ENCODE data around the gene LRRC3C. TPM values are rescaled to one million over a fixed set of nuclear protein-coding genes. Genes with fewer than 3 reads are reported as not detected.

The LRRC3C gene
- total and polyA plus RNA-seq, 2 experiments from 2014 or later: 0.57 TPM; not detected in 1

- no peaks in the 10 kb centered on the region for H3K79me2 ChIP-seq
- no peak overlapping the region for H3K4me2 ChIP-seq
- H3K4me3 ChIP-seq: no peak overlapping the region
- no peaks in the 10 kb centered on the region for H4K20me1 ChIP-seq (ENCODE audit: insufficient read depth, poor library complexity, severe bottlenecking)
- WGBS (ENCODE audit: low lambda C conversion rate, missing lambda C conversion rate): 83% methylated on average over 4 of the region's 4 CpGs
- no peaks in the 10 kb centered on the region for H3K36me3 ChIP-seq (replicated peaks; ENCODE audit: insufficient read depth, low read depth)
- H2AFZ ChIP-seq: no peak overlapping the region
- no peaks in the 10 kb centered on the region for H3K27me3 ChIP-seq
- no peaks in the 10 kb centered on the region for H3K4me1 ChIP-seq (ENCODE audit: insufficient read depth)
- H3K9me2 ChIP-seq (replicated peaks; ENCODE audit: insufficient read depth): no peaks in the 10 kb centered on the region
- DNase-seq (ENCODE audit: low spot score): no peak
- no peak overlapping the region for H3K27ac ChIP-seq
- TF ChIP-seq EZH2 (IDR thresholded peaks at IDR 0.05; ENCODE audit: borderline replicate concordance) (no peak), EZH2phosphoT487 (IDR thresholded peaks at IDR 0.05; ENCODE audit: low read depth, severe bottlenecking, unreplicated experiment) (no peak)
- H3K9me3 ChIP-seq (ENCODE audit: low read depth): no peaks in the 10 kb centered on the region
Measured at GRCh38 chr17:39971076-39971603, 43.6 kb downstream of the LRRC3C start.

GRCh38 chr17:39972271-39972670 is 44.7 kb downstream of the LRRC3C start:
- Histone ChIP-seq H3K4me1 (ENCODE audit: insufficient read depth) (no peaks in the 10 kb centered on the region), H3K9me3 (ENCODE audit: low read depth) (no peaks in the 10 kb centered on the region), H4K20me1 (ENCODE audit: insufficient read depth, poor library complexity, severe bottlenecking) (no peaks in the 10 kb centered on the region), H3K27me3 (no peaks in the 10 kb centered on the region), H3K4me3 (no peak overlapping the region), H3K9me2 (replicated peaks; ENCODE audit: insufficient read depth) (no peaks in the 10 kb centered on the region), H3K27ac (peak overlapping the region; percentile 37), H3K4me2 (peak overlapping the region; percentile 0), H2AFZ (no peak overlapping the region), H3K36me3 (replicated peaks; ENCODE audit: insufficient read depth, low read depth) (no peaks in the 10 kb centered on the region), H3K79me2 (no peaks in the 10 kb centered on the region)
- 38% methylated on average over 3 of the region's 3 CpGs for WGBS (ENCODE audit: low lambda C conversion rate, missing lambda C conversion rate)
- TF ChIP-seq EZH2 (IDR thresholded peaks at IDR 0.05; ENCODE audit: borderline replicate concordance) (no peak), CTCF (IDR thresholded peaks at IDR 0.05; ENCODE audit: poor library complexity) (no peak), EZH2phosphoT487 (IDR thresholded peaks at IDR 0.05; ENCODE audit: low read depth, severe bottlenecking, unreplicated experiment) (no peak)
- no peak for DNase-seq (ENCODE audit: low spot score)

GRCh38 chr17:39973496-39973895 is 46.0 kb downstream of the LRRC3C start:
- TF ChIP-seq EZH2 (IDR thresholded peaks at IDR 0.05; ENCODE audit: borderline replicate concordance): no peak
- no peak for TF ChIP-seq EZH2phosphoT487 (IDR thresholded peaks at IDR 0.05; ENCODE audit: low read depth, severe bottlenecking, unreplicated experiment)
- no peak for TF ChIP-seq CTCF (IDR thresholded peaks at IDR 0.05; ENCODE audit: poor library complexity)
- no peak overlapping the region for H2AFZ ChIP-seq
- no peaks in the 10 kb centered on the region for H3K9me3 ChIP-seq (ENCODE audit: low read depth)
- no peak overlapping the region for H3K4me2 ChIP-seq
- H3K4me1 ChIP-seq (ENCODE audit: insufficient read depth): no peaks in the 10 kb centered on the region
- H3K36me3 ChIP-seq (replicated peaks; ENCODE audit: insufficient read depth, low read depth): no peaks in the 10 kb centered on the region
- H3K27me3 ChIP-seq: no peaks in the 10 kb centered on the region
- no peaks in the 10 kb centered on the region for H3K9me2 ChIP-seq (replicated peaks; ENCODE audit: insufficient read depth)
- WGBS (ENCODE audit: low lambda C conversion rate, missing lambda C conversion rate): 83% methylated on average over 2 of the region's 2 CpGs
- no peak for DNase-seq (ENCODE audit: low spot score)
- no peak overlapping the region for H3K4me3 ChIP-seq
- no peaks in the 10 kb centered on the region for H4K20me1 ChIP-seq (ENCODE audit: insufficient read depth, poor library complexity, severe bottlenecking)
- H3K27ac ChIP-seq: no peak overlapping the region
- no peaks in the 10 kb centered on the region for H3K79me2 ChIP-seq

- no peak for DNase-seq (ENCODE audit: low spot score)
- no peaks in the 10 kb centered on the region for H3K79me2 ChIP-seq
- no peaks in the 10 kb centered on the region for H4K20me1 ChIP-seq (ENCODE audit: insufficient read depth, poor library complexity, severe bottlenecking)
- no peaks in the 10 kb centered on the region for H3K4me1 ChIP-seq (ENCODE audit: insufficient read depth)
- 84% methylated on average over 4 of the region's 5 CpGs for WGBS (ENCODE audit: low lambda C conversion rate, missing lambda C conversion rate)
- no peak overlapping the region for H3K4me3 ChIP-seq
- no peak overlapping the region for H2AFZ ChIP-seq
- no peak overlapping the region for H3K4me2 ChIP-seq
- no peak overlapping the region for H3K27ac ChIP-seq
- H3K9me2 ChIP-seq (replicated peaks; ENCODE audit: insufficient read depth): no peaks in the 10 kb centered on the region
- no peaks in the 10 kb centered on the region for H3K27me3 ChIP-seq
- no peaks in the 10 kb centered on the region for H3K9me3 ChIP-seq (ENCODE audit: low read depth)
- TF ChIP-seq CTCF (IDR thresholded peaks at IDR 0.05; ENCODE audit: poor library complexity) (no peak), EZH2phosphoT487 (IDR thresholded peaks at IDR 0.05; ENCODE audit: low read depth, severe bottlenecking, unreplicated experiment) (no peak), EZH2 (IDR thresholded peaks at IDR 0.05; ENCODE audit: borderline replicate concordance) (no peak)
- no peaks in the 10 kb centered on the region for H3K36me3 ChIP-seq (replicated peaks; ENCODE audit: insufficient read depth, low read depth)
Measured at GRCh38 chr17:39974433-39974832, 46.9 kb downstream of the LRRC3C start.

All from hepatocyte (in vitro differentiated cells).